ENCODE measurements around the gene KIAA1210.
"Not testable (repeated sequence)": the region's sequence is repeated elsewhere in the genome, so short reads cannot be mapped to it uniquely, and the experiment has no call there.

Gene KIAA1210

DNA sequence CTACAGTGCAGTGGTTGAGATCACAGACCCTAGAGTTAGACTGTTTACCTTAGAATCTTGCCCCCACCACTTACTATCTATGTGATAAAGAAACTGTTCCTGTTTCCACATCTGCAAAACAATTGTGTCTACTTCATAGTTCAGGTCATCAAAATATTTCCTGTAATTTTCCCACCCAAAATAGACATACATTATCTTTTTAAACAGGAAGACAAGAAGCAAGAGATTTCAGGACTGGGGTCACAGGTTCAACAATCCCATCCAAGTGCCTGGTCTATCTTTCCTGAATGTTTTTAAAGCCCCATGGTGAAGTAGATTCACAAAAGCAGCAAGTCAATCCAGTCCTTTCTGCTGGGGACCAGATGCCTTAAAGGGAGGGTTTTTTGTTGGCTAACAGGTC is 96.6 kb downstream of the KIAA1210 start:
- DNase-seq = no peak

DNA sequence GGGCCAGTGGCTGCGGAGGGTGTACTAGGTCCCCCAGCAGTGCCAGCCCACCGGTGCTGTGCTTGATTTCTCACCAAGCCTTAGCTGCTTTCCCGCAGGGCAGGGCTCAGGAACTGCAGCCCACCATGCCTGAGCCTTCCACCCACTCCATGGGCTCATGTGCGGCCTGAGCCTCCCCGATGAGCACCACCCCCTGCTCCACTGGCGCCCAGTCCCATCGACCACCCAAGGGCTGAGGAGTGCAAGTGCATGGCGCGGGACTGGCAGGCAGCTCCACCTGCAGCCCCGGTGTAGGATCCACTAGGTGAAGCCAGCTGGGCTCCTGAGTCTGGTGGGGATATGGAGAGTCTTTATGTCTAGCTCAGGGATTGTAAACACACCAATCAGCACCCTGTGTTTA is 98.0 kb downstream of the KIAA1210 start:
- DNase-seq = not testable (repeated sequence)

DNA sequence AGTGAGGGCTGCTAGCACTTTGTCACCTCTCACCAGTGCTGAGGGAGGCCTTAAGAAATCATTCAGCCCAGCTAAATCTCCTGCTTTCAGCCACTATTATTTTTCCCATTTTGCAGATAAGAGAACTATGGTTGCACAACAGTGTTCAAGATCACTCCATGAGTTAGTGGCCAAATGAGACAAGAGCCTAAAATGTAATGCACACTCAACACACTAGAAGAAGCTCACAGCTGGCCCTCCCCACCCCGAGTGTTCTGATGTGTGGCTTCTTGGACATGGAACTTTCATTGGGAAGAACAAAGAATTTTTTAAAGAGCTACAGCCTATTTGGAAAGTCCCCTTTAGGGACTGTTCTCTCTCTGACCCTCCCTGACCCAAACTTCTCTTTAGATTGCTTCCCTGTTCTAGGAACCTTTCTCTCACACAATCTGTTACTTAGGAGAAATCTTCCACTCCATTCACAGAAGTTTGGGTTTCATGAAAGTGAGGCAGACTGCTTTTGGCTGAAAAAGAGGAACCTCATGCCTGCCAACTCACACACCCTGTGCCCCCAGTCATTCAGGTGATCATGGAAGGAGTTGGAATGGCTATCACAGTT is 98.8 kb downstream of the KIAA1210 start:
- DNase-seq = peak; percentile 35

All from suppressor macrophage treated with lipopolysaccharide for 4 hours (primary cell).